Caco-2 (cell line): ENCODE data around the gene RPL31. TPM values are rescaled to one million over a fixed set of nuclear protein-coding genes. Genes with fewer than 3 reads are reported as not detected.
A peak's percentile ranks its signal among the peaks of the same experiment; 100 is the strongest.

ENCODE experiments used
- BruUV-seq: library from RNA; stranded (reverse); fragments of 400-500 nt; replicated peaks from 2 replicates; lab custom pipeline; 2021; lab: Mats Ljungman, UMichigan
- CTCF ChIA-PET: fragments of 300-600 bp; sonication (Branson Sonifier 250); formaldehyde crosslinking; loops from one replicate; lab custom pipeline; 2022; ENCODE audit warnings: antibody characterized with exemption; lab: Charles Lee
- POLR2A ChIA-PET: fragments of 300-600 bp; sonication (Branson Sonifier 250); formaldehyde crosslinking; loops from one replicate; lab custom pipeline; 2022; ENCODE audit warnings: antibody characterized with exemption; lab: Charles Lee
- DNase-seq, 2 experiments: peaks; one replicate each; pipeline versions ENCODE4 v3.0.0 to v3.0.0-alpha.2; 2020 to 2022
- H3K27me3 ChIP-seq: replicated peaks from 2 replicates; pipeline ENCODE4 v1.6.0; 2011; ENCODE audit warnings: low read length; ENCODE audit not compliant: control insufficient read depth, insufficient read depth
- H3K36me3 ChIP-seq: 2 replicates; pipeline ENCODE4 v1.5.1; 2011; ENCODE audit warnings: low read length; ENCODE audit not compliant: control insufficient read depth, insufficient read depth
- H3K4me1 ChIP-seq: fragments of 250-450 bp; sonication (Bioruptor Pico); 2 replicates; pipeline ENCODE4 v1.5.1; 2020; ENCODE audit warnings: mild to moderate bottlenecking
- H3K4me3 ChIP-seq: 2 replicates; pipeline ENCODE4 v1.5.1; 2011; ENCODE audit warnings: low read depth, mild to moderate bottlenecking, control low read depth, low read length
- H3K9me3 ChIP-seq: fragments of 250-450 bp; sonication (Bioruptor Pico); 2 replicates; pipeline ENCODE4 v1.5.1; 2020; ENCODE audit warnings: mild to moderate bottlenecking, moderate library complexity
- H3K27ac Mint-ChIP-seq: one replicate; pipeline ENCODE4 v1.8.0; 2022; ENCODE audit warnings: mixed read lengths; ENCODE audit not compliant: unreplicated experiment
- H3K27me3 Mint-ChIP-seq: one replicate; pipeline ENCODE4 v1.8.0; 2022; ENCODE audit warnings: mixed read lengths; ENCODE audit not compliant: insufficient read depth, unreplicated experiment
- H3K36me3 Mint-ChIP-seq: one replicate; pipeline ENCODE4 v1.8.0; 2022; ENCODE audit warnings: mild to moderate bottlenecking, mixed read lengths; ENCODE audit not compliant: insufficient read depth, unreplicated experiment
- H3K4me1 Mint-ChIP-seq: one replicate; pipeline ENCODE4 v1.8.0; 2022; ENCODE audit warnings: low read depth, mixed read lengths; ENCODE audit not compliant: unreplicated experiment
- H3K4me3 Mint-ChIP-seq: one replicate; pipeline ENCODE4 v1.8.0; 2022; ENCODE audit warnings: mild to moderate bottlenecking, moderate library complexity, mixed read lengths; ENCODE audit not compliant: unreplicated experiment
- H3K9me3 Mint-ChIP-seq: one replicate; pipeline ENCODE4 v1.8.0; 2022; ENCODE audit warnings: mixed read lengths; ENCODE audit not compliant: unreplicated experiment
- intact Hi-C: fragments of 100-400 bp; cut with micrococcal nuclease; formaldehyde crosslinking; loops from one replicate; pipeline ENCODE4 v1.10.0; 2022; ENCODE audit not compliant: unreplicated experiment
- total RNA-seq: library from RNA; stranded (reverse); gene quantifications from 2 replicates; pipeline ENCODE4 v1.2.3, GENCODE V29; 2022
- TF ChIP-seq, protein P1 (sequence below), 2 experiments: fragments of 200-600 bp in 1 of 2; IDR thresholded peaks; 1 replicate in 1 of 2; 2 replicates in 1 of 2; pipeline versions ENCODE4 v1.5.1 to v1.8.0; 2011 to 2022; ENCODE audit warnings: antibody characterized with exemption in 1 of 2, control low read depth in 1 of 2, inconsistent platforms in 1 of 2, low read depth in 1 of 2, low read length in 1 of 2, mild to moderate bottlenecking in 1 of 2, moderate library complexity in 1 of 2; ENCODE audit not compliant: insufficient read depth in 1 of 2, severe bottlenecking in 1 of 2, unreplicated experiment in 1 of 2

The RPL31 gene
- total RNA-seq, 1 experiment from 2014 or later: 2,026 TPM

DNA sequence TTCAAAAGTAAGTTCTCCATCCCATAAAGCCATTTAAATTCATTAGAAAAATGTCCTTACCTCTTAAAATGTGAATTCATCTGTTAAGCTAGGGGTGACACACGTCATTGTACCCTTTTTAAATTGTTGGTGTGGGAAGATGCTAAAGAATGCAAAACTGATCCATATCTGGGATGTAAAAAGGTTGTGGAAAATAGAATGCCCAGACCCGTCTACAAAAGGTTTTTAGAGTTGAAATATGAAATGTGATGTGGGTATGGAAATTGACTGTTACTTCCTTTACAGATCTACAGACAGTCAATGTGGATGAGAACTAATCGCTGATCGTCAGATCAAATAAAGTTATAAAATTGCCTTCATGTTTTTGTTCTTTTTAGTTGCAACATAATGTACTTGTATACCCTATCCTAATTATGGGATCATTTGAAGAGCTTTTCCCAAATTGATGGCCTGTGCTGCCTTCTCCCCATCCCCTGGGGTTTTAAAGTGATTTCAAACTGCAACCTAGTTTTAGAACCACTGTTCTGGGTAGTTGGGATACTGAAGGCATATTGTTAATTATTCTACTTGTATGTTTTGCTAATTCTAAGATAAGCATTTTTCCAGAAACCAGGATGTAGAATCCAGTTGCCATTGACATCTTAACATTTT, 4.1 kb downstream of the RPL31 start:
- H3K4me1 ChIP-seq: peaks cover 13% of the 10 kb centered on the region
- no peaks in the 10 kb centered on the region for H3K9me3 Mint-ChIP-seq
- CTCF ChIA-PET: no interaction called here
- no peak for DNase-seq
- H3K4me1 Mint-ChIP-seq: peaks cover 28% of the 10 kb centered on the region
- no TSS peak for BruUV-seq
- no peaks in the 10 kb centered on the region for H3K9me3 ChIP-seq
- no peak overlapping the region for H3K27ac Mint-ChIP-seq
- H3K27me3 Mint-ChIP-seq: no peaks in the 10 kb centered on the region
- TF ChIP-seq, protein P1, sequence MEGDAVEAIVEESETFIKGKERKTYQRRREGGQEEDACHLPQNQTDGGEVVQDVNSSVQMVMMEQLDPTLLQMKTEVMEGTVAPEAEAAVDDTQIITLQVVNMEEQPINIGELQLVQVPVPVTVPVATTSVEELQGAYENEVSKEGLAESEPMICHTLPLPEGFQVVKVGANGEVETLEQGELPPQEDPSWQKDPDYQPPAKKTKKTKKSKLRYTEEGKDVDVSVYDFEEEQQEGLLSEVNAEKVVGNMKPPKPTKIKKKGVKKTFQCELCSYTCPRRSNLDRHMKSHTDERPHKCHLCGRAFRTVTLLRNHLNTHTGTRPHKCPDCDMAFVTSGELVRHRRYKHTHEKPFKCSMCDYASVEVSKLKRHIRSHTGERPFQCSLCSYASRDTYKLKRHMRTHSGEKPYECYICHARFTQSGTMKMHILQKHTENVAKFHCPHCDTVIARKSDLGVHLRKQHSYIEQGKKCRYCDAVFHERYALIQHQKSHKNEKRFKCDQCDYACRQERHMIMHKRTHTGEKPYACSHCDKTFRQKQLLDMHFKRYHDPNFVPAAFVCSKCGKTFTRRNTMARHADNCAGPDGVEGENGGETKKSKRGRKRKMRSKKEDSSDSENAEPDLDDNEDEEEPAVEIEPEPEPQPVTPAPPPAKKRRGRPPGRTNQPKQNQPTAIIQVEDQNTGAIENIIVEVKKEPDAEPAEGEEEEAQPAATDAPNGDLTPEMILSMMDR (IDR thresholded peaks at IDR 0.05; ENCODE audit: insufficient read depth in 1 of 2, low read depth in 1 of 2, low read length in 1 of 2, severe bottlenecking in 1 of 2, unreplicated experiment in 1 of 2): no peak
- H3K27me3 ChIP-seq: no peaks in the 10 kb centered on the region
- no peak overlapping the region for H3K4me3 ChIP-seq
- no peak overlapping the region for H3K4me3 Mint-ChIP-seq
- H3K36me3 ChIP-seq: peaks cover 16% of the 10 kb centered on the region
- POLR2A ChIA-PET: no interaction called here
- H3K36me3 Mint-ChIP-seq: peaks cover 95% of the 10 kb centered on the region
- intact Hi-C loops: no loop called here

DNA sequence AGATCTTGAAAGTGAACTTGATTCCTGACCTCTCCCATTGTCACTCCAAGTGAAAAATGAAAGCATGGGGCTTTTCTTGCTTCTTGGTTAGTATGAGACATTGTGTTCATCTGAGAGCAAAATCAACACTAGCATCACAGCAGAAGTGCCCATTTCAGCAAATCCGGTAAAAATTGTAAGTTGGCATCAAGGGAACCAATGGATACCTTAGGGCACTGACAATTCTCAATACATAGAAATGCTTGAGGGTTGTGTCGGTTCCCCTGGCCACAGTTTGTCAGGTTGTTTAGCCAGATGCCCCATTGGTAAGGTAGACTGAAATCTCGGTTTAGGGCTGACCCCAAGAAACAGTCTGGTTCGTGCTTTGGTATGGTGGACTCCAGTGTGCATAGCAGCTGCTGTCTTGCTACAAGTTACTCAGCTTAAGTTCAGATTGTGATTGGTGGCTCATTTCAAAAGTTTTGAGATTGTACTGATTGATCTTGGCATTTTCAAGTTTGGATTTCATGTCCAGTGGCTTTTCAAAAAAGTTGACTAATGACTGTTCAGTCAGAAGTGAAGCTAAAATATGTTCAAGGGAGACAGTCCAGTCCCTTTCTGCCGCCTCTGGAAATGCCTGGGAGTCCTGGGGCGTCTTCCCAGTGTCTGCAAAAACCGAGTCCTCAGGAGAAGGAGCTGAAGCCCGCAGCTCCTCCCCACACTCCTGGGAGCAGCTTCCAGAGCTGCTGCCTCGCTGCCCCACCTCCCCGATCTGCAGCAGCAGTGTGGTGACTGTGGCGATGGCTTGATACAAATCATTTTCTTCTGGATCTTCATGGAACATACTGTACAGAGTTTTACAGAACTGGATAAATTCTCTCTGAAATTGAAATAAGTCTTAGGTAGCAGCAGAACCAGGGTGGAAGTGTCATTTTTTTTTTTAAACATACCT, 5.6 kb downstream of the RPL31 start:
- TSS peak; percentile 42 for BruUV-seq
- H3K4me1 Mint-ChIP-seq: peaks cover 35% of the 10 kb centered on the region
- TF ChIP-seq, protein P1 (IDR thresholded peaks at IDR 0.05; ENCODE audit: insufficient read depth in 1 of 2, low read depth in 1 of 2, low read length in 1 of 2, severe bottlenecking in 1 of 2, unreplicated experiment in 1 of 2): no peak
- peaks cover 100% of the 10 kb centered on the region for H3K36me3 Mint-ChIP-seq
- POLR2A ChIA-PET: interaction anchor here (0.6 to 0.9 kb wide), 3 partner anchors 40 to 445 kb away, joined by 3 to 5 read pairs (median 4); partner anchors contain the start of gene PDCL3
- Histone ChIP-seq H3K36me3 (peaks cover 13% of the 10 kb centered on the region), H3K4me3 (no peak overlapping the region), H3K9me3 (no peaks in the 10 kb centered on the region), H3K27me3 (no peaks in the 10 kb centered on the region), H3K4me1 (peaks cover 13% of the 10 kb centered on the region)
- H3K4me3 Mint-ChIP-seq: no peak overlapping the region
- H3K27me3 Mint-ChIP-seq: no peaks in the 10 kb centered on the region
- intact Hi-C loops: no loop called here
- no peaks in the 10 kb centered on the region for H3K9me3 Mint-ChIP-seq
- CTCF ChIA-PET: interaction anchor here (0.5 to 1.1 kb wide), 2 partner anchors 53 to 146 kb away, joined by 3 to 4 read pairs; no protein-coding TSS in a partner anchor
- H3K27ac Mint-ChIP-seq: no peak overlapping the region
- no peak for DNase-seq

DNA sequence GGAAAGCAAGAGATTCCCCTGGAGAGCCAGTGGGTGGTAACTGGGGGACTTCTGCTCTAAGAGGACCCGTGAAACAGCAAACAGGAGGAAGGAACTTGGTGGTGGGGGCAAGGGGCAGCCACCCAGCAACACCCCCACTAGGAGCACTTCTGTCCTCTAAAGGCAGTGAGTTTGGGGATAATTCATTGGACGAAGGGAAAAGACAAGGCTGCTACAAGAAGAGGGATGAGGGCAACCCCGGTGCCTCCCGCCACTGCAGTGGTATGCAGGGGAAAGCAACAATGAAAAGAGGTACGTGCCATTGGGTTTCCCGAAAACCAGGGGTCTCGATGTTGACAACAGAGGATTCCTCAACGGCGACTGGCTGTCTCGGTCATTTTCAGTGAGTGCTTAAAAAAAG, 9.1 kb downstream of the RPL31 start:
- POLR2A ChIA-PET: no interaction called here
- no peak overlapping the region for H3K4me3 ChIP-seq
- no TSS peak for BruUV-seq
- Mint-ChIP-seq H3K27ac (peak overlapping the region; percentile 68), H3K36me3 (peaks cover 74% of the 10 kb centered on the region), H3K4me3 (no peak overlapping the region), H3K27me3 (no peaks in the 10 kb centered on the region), H3K9me3 (no peaks in the 10 kb centered on the region), H3K4me1 (peaks cover 11% of the 10 kb centered on the region)
- CTCF ChIA-PET: interaction anchor here (0.6 kb wide), 1 partner anchor 125 kb away, joined by 3 read pairs; no protein-coding TSS in a partner anchor
- TF ChIP-seq, protein P1 (IDR thresholded peaks at IDR 0.05; ENCODE audit: insufficient read depth in 1 of 2, low read depth in 1 of 2, low read length in 1 of 2, severe bottlenecking in 1 of 2, unreplicated experiment in 1 of 2): no peak
- intact Hi-C loops: no loop called here
- H3K4me1 ChIP-seq: no peaks in the 10 kb centered on the region
- no peaks in the 10 kb centered on the region for H3K27me3 ChIP-seq
- H3K9me3 ChIP-seq: 0 out of 2 replicates have a peak, but pooled peaks cover 4% of the 10 kb centered on the region
- H3K36me3 ChIP-seq: peaks cover 10% of the 10 kb centered on the region
- no peak for DNase-seq
